Measurements from ENCODE around the gene MSANTD3. TPM values are rescaled to one million over a fixed set of nuclear protein-coding genes. Genes with fewer than 3 reads are reported as not detected.

MSANTD3 gene
- total and polyA plus RNA-seq, 8 donors: 6.0 to 15.0 (median 8.2) TPM

- intact Hi-C loops (cut with DNase I): no loop called here
- Histone ChIP-seq H3K36me3 (peaks cover 0 to 9% (median 2%) of the 10 kb centered on the region in 3 donors), H3K27ac (no peak overlapping the region), H3K4me1 (no peaks in the 10 kb centered on the region), H3K27me3 (no peaks in the 10 kb centered on the region), H3K4me3 (no peak overlapping the region), H3K9me3 (no peaks in the 10 kb centered on the region)
- no peak for ATAC-seq
- WGBS, 2 donors: 97 to 98% methylated on average over 2 of the region's 2 CpGs
- FAIRE-seq: no peak
- no peak for TF ChIP-seq CTCF (IDR thresholded peaks at IDR 0.05)
- DNase-seq: no peak
These were observed 26.0 kb downstream of the MSANTD3 start for GRCh38 chr9:100452894-100453293.

GRCh38 chr9:100455470-100455869 is 28.5 kb downstream of the MSANTD3 start:
- ATAC-seq (no peak), DNase-seq (no peak), FAIRE-seq (no peak)
- TF ChIP-seq CTCF (IDR thresholded peaks at IDR 0.05): no peak
- intact Hi-C loops (cut with DNase I): no loop called here
- no peaks in the 10 kb centered on the region for H3K27me3 ChIP-seq
- H3K27ac ChIP-seq: no peak overlapping the region
- H3K36me3 ChIP-seq: peaks cover 0 to 9% (median 2%) of the 10 kb centered on the region in 3 donors
- H3K4me3 ChIP-seq: no peak overlapping the region
- no peaks in the 10 kb centered on the region for H3K4me1 ChIP-seq
- no peaks in the 10 kb centered on the region for H3K9me3 ChIP-seq

- H3K27ac ChIP-seq: no peak overlapping the region
- no peak overlapping the region for H3K4me3 ChIP-seq
- FAIRE-seq (no peak), DNase-seq (no peak), ATAC-seq (no peak)
- no peaks in the 10 kb centered on the region for H3K36me3 ChIP-seq
- H3K9me3 ChIP-seq: no peaks in the 10 kb centered on the region
- WGBS, 2 donors: 96 to 100% methylated on average over 1 of the region's 1 CpG
- intact Hi-C loops (cut with DNase I): no loop called here
- H3K27me3 ChIP-seq: no peaks in the 10 kb centered on the region
- H3K4me1 ChIP-seq: no peaks in the 10 kb centered on the region
- no peak for TF ChIP-seq CTCF (IDR thresholded peaks at IDR 0.05)
These were observed 30.6 kb downstream of the MSANTD3 start for GRCh38 chr9:100457517-100457916.

GRCh38 chr9:100459963-100460362 is 33.0 kb downstream of the MSANTD3 start:
- DNase-seq (no peak), ATAC-seq (no peak), FAIRE-seq (no peak)
- no peak overlapping the region for H3K4me3 ChIP-seq
- intact Hi-C loops (cut with DNase I): no loop called here
- H3K9me3 ChIP-seq: no peaks in the 10 kb centered on the region
- no peaks in the 10 kb centered on the region for H3K27me3 ChIP-seq
- no peaks in the 10 kb centered on the region for H3K36me3 ChIP-seq
- H3K4me1 ChIP-seq: no peaks in the 10 kb centered on the region
- WGBS, 2 donors: 78 to 80% methylated on average over 2 of the region's 2 CpGs
- TF ChIP-seq CTCF (IDR thresholded peaks at IDR 0.05): no peak
- no peak overlapping the region for H3K27ac ChIP-seq

- ATAC-seq (no peak), DNase-seq (no peak), FAIRE-seq (no peak)
- Histone ChIP-seq H3K27ac (no peak overlapping the region), H3K27me3 (no peaks in the 10 kb centered on the region), H3K36me3 (no peaks in the 10 kb centered on the region), H3K9me3 (no peaks in the 10 kb centered on the region), H3K4me1 (no peaks in the 10 kb centered on the region), H3K4me3 (no peak overlapping the region)
- 74 to 79% methylated on average over 2 of the region's 2 CpGs for WGBS, 2 donors
- intact Hi-C loops (cut with DNase I): no loop called here
- no peak for TF ChIP-seq CTCF (IDR thresholded peaks at IDR 0.05)
These were observed 38.3 kb downstream of the MSANTD3 start for GRCh38 chr9:100465274-100465673.

Data from pancreas (tissue), 10 donors.